Measurements from ENCODE around the gene PLAC9.
A peak's percentile ranks its signal among the peaks of the same experiment; 100 is the strongest.

The PLAC9 gene

DNA sequence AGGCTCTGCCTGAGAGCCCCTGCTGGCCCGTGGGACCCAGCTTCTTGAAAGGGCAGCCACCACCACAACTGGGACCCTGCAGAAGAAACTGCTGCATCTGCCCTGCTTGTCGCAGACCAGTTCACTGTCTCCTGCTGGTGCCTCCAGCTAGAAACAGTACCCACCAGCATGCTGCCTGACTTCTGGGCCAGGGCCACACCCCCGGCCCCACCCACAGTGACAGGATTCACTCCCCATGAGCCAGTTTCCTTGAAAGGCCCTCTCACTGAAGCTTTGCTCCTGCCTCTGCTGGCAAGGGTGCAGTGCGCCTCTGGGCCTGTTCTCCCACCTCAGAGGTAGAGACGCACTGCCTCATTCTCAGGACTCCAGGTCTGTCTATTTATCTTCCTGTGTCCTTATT is 40.4 kb downstream of the PLAC9 start:
- TF ChIP-seq ZFHX2 (tag by site-specific recombination; conservative IDR thresholded peaks at IDR 0.05) (0 out of 2 replicates have a peak, but pooled peaks have one; percentile 14), KLF1 (tag by site-specific recombination; IDR thresholded peaks at IDR 0.05) (peak; percentile 69), ZIC2 (tag by site-specific recombination; IDR thresholded peaks at IDR 0.05) (peak; percentile 30; the same call in 1 of the 2 replicates), KLF9 (tag by site-specific recombination; IDR thresholded peaks at IDR 0.05; ENCODE audit: low read depth) (peak; percentile 73)
- TF ChIP-seq, protein P1, sequence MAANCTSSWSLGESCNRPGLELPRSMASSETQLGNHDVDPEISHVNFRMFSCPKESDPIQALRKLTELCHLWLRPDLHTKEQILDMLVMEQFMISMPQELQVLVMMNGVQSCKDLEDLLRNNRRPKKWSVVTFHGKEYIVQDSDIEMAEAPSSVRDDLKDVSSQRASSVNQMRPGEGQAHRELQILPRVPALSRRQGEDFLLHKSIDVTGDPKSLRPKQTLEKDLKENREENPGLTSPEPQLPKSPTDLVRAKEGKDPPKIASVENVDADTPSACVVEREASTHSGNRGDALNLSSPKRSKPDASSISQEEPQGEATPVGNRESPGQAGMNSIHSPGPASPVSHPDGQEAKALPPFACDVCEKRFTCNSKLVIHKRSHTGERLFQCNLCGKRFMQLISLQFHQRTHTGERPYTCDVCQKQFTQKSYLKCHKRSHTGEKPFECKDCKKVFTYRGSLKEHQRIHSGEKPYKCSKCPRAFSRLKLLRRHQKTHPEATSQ (tag by site-specific recombination; IDR thresholded peaks at IDR 0.05) = no peak
- H3K27ac ChIP-seq (ENCODE audit: extremely low read depth, low read depth, low read length) = no peak overlapping the region
- H3K9me3 ChIP-seq (ENCODE audit: control insufficient read depth, insufficient read depth, low read depth, low read length) = no peaks in the 10 kb centered on the region
- H3K36me3 ChIP-seq (ENCODE audit: control insufficient read depth in 2 of 2, insufficient read depth in 1 of 2, low read length in 2 of 2) = peaks cover 0 to 33% of the 10 kb centered on the region in 2 experiments; a peak in 2 of 3 replicates
- no peaks in the 10 kb centered on the region for H3K4me1 ChIP-seq (ENCODE audit: control insufficient read depth, insufficient read depth, low read length)
- CTCF ChIA-PET = no interaction called here
- no peak overlapping the region for H3K4me3 ChIP-seq (ENCODE audit: low read depth, low read length)
- POLR2A ChIA-PET = no interaction called here

DNA sequence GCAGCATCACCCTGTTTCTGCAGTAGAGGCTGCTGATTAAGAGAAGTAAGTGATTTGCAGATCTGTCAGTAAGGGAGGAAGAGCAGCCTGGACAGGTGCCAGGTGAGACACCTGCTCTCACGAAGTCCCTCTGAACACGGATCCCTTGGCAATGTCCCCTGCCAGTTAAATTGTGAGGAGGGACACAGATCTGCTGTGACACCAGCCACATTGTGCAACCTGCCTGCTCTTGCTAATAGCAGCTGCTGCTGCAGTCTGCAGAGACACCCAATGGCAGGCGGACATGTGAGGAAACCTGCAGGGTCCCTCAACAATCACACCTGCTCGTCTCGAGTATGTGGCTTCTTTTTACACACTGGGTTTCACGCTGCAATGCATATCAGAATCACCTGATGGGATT is 40.9 kb downstream of the PLAC9 start:
- ChIA-PET POLR2A (no interaction called here), CTCF (no interaction called here)
- Histone ChIP-seq H3K27ac (ENCODE audit: extremely low read depth, low read depth, low read length) (no peak overlapping the region), H3K36me3 (ENCODE audit: control insufficient read depth in 2 of 2, insufficient read depth in 1 of 2, low read length in 2 of 2) (peaks cover 0 to 31% of the 10 kb centered on the region in 2 experiments; a peak in 2 of 3 replicates), H3K4me1 (ENCODE audit: control insufficient read depth, insufficient read depth, low read length) (no peaks in the 10 kb centered on the region), H3K9me3 (ENCODE audit: control insufficient read depth, insufficient read depth, low read depth, low read length) (no peaks in the 10 kb centered on the region), H3K4me3 (ENCODE audit: low read depth, low read length) (no peak overlapping the region)
- TF ChIP-seq PRDM10 (tag by site-specific recombination; IDR thresholded peaks at IDR 0.05) (no peak), ZNF664 (tag by site-specific recombination; IDR thresholded peaks at IDR 0.05) (no peak), ZSCAN30 (tag by site-specific recombination; IDR thresholded peaks at IDR 0.05) (no peak)
- TF ChIP-seq, protein P2, sequence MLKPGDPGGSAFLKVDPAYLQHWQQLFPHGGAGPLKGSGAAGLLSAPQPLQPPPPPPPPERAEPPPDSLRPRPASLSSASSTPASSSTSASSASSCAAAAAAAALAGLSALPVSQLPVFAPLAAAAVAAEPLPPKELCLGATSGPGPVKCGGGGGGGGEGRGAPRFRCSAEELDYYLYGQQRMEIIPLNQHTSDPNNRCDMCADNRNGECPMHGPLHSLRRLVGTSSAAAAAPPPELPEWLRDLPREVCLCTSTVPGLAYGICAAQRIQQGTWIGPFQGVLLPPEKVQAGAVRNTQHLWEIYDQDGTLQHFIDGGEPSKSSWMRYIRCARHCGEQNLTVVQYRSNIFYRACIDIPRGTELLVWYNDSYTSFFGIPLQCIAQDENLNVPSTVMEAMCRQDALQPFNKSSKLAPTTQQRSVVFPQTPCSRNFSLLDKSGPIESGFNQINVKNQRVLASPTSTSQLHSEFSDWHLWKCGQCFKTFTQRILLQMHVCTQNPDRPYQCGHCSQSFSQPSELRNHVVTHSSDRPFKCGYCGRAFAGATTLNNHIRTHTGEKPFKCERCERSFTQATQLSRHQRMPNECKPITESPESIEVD (tag by site-specific recombination; IDR thresholded peaks at IDR 0.05) = no peak

DNA sequence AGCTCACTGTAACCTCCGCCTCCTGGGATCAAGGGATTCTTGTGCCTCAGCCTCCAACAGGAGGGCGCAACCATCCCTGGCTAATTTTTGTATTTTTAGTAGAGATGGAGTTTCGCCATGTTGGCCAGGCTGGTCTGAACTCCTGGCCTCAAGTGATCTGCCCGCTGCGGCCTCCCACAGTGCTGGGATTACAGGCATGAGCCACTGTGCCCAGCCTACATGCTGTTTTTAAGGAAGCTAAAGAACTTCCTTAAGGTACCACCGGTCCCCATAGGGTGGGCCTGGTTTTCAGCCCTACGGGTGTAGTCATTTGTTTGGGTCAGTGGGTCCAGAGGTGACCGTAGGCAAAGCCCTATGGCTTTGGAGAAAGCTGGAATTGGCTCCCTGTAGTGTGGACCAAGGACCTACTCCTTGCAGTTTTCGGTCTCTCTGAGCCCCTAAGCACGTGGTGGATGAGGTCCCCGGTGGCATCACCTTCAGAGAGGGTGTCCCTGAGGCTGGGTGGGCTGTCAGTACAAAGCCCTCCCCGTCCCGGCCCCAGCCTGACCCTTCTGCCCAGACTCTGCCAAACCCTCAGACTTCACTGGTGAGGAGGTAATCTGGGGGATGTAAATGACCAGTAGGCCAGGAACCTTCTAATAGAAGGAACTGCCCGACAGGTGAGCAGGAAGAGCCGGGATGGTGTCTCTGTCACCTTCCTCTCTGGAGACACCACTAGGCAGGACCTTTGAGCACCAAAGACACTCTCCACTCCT is 42.3 kb downstream of the PLAC9 start:
- Histone ChIP-seq H3K4me1 (ENCODE audit: control insufficient read depth, insufficient read depth, low read length) (no peaks in the 10 kb centered on the region), H3K36me3 (ENCODE audit: control insufficient read depth in 2 of 2, insufficient read depth in 1 of 2, low read length in 2 of 2) (peaks cover 0 to 26% of the 10 kb centered on the region in 2 experiments; a peak in 1 of 3 replicates), H3K4me3 (ENCODE audit: low read depth, low read length) (no peak overlapping the region), H3K9me3 (ENCODE audit: control insufficient read depth, insufficient read depth, low read depth, low read length) (no peaks in the 10 kb centered on the region), H3K27ac (ENCODE audit: extremely low read depth, low read depth, low read length) (no peak overlapping the region)
- ChIA-PET CTCF (interaction anchor here (0.9 kb wide), 1 partner anchor 31 kb away, joined by 3 read pairs; no protein-coding TSS in a partner anchor), POLR2A (no interaction called here)
- no peak for TF ChIP-seq ZSCAN16 (tag by site-specific recombination; IDR thresholded peaks at IDR 0.05)
- no peak for TF ChIP-seq ZNF169 (tag by site-specific recombination; IDR thresholded peaks at IDR 0.05)
- TF ChIP-seq ZNF610 (tag by site-specific recombination; IDR thresholded peaks at IDR 0.05; ENCODE audit: borderline replicate concordance) = no peak
- TF ChIP-seq SETDB1 (IDR thresholded peaks at IDR 0.05; ENCODE audit: insufficient read length, low read length) = no peak
- no peak for TF ChIP-seq ZNF311 (tag by site-specific recombination; IDR thresholded peaks at IDR 0.05; ENCODE audit: borderline replicate concordance)
- no peak for TF ChIP-seq BCL11A (tag by site-specific recombination; IDR thresholded peaks at IDR 0.05; ENCODE audit: low read depth)
- TF ChIP-seq, protein P3, sequence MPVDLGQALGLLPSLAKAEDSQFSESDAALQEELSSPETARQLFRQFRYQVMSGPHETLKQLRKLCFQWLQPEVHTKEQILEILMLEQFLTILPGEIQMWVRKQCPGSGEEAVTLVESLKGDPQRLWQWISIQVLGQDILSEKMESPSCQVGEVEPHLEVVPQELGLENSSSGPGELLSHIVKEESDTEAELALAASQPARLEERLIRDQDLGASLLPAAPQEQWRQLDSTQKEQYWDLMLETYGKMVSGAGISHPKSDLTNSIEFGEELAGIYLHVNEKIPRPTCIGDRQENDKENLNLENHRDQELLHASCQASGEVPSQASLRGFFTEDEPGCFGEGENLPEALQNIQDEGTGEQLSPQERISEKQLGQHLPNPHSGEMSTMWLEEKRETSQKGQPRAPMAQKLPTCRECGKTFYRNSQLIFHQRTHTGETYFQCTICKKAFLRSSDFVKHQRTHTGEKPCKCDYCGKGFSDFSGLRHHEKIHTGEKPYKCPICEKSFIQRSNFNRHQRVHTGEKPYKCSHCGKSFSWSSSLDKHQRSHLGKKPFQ (tag by site-specific recombination; IDR thresholded peaks at IDR 0.05) = no peak
- no peak for TF ChIP-seq ZNF513 (tag by site-specific recombination; IDR thresholded peaks at IDR 0.05)
- no peak for TF ChIP-seq ZNF202 (tag by site-specific recombination; IDR thresholded peaks at IDR 0.05; ENCODE audit: borderline replicate concordance)
- no peak for TF ChIP-seq ZNF341 (tag by site-specific recombination; IDR thresholded peaks at IDR 0.05; ENCODE audit: low read depth)
- no peak for TF ChIP-seq ZFP69B (tag by site-specific recombination; IDR thresholded peaks at IDR 0.05)
- no peak for TF ChIP-seq ZNF239 (tag by site-specific recombination; IDR thresholded peaks at IDR 0.05)

Data from HEK293 (cell line).